GM21528 (cell line): ENCODE measurements around the gene LRRC74B.
A peak's percentile ranks its signal among the peaks of the same experiment; 100 is the strongest.

Experiments used
- ATAC-seq: cut with Tn5 transposase; IDR thresholded peaks from one replicate; pipeline ENCODE4 v1.9.1; 2021; ENCODE audit warnings: mild to moderate bottlenecking, moderate library complexity; ENCODE audit not compliant: unreplicated experiment, low FRiP score

Gene LRRC74B

GRCh38 chr22:21013657-21014201 lies 32.0 kb upstream of the LRRC74B start:
- peak; percentile 21 for ATAC-seq

- ATAC-seq, result peak; percentile 55
These were observed 31.5 kb upstream of the LRRC74B start for GRCh38 chr22:21014202-21014725.

GRCh38 chr22:21014726-21015465 lies 30.9 kb upstream of the LRRC74B start, which contains the start of gene P2RX6:
Gene P2RX6, plus strand, starts transcription at chr22:21015165. Its CDS starts 10 bp downstream, at chr22:21015175.
- ATAC-seq, result no peak

- ATAC-seq, result no peak
These were observed 30.2 kb upstream of the LRRC74B start for GRCh38 chr22:21015466-21016006.

- ATAC-seq, result no peak
These were observed 28.9 kb upstream of the LRRC74B start for GRCh38 chr22:21016644-21017420.

- no peak for ATAC-seq
These were observed 27.4 kb upstream of the LRRC74B start for GRCh38 chr22:21018314-21018713.

- no peak for ATAC-seq
These were observed 24.8 kb upstream of the LRRC74B start for GRCh38 chr22:21020802-21021429.

- no peak for ATAC-seq
These were observed 23.2 kb upstream of the LRRC74B start for GRCh38 chr22:21022507-21022906.

- no peak for ATAC-seq
These were observed 22.7 kb upstream of the LRRC74B start for GRCh38 chr22:21022955-21023614.

- ATAC-seq, result no peak
These were observed 20.5 kb upstream of the LRRC74B start for GRCh38 chr22:21025266-21025665.

- no peak for ATAC-seq
These were observed 19.7 kb upstream of the LRRC74B start for GRCh38 chr22:21025763-21026755.

GRCh38 chr22:21026783-21027692 lies 18.7 kb upstream of the LRRC74B start:
- ATAC-seq, result no peak

- no peak for ATAC-seq
These were observed 17.2 kb upstream of the LRRC74B start for GRCh38 chr22:21028277-21029251.

GRCh38 chr22:21029486-21030025 lies 16.2 kb upstream of the LRRC74B start:
- no peak for ATAC-seq

GRCh38 chr22:21030032-21030431 lies 15.7 kb upstream of the LRRC74B start:
- no peak for ATAC-seq
